ENCODE measurements around the gene UTP14A.
"Not testable (repeated sequence)": the region's sequence is repeated elsewhere in the genome, so short reads cannot be mapped to it uniquely, and the experiment has no call there.

Gene UTP14A

GRCh38 chrX:129905787-129906580 lies at the start of gene UTP14A:
UTP14A (plus strand) TSS chrX:129906164; CDS start chrX:129906211, 47 bp downstream.
- peak; percentile 63 to 75 (median 70) for DNase-seq (ENCODE audit: low read depth in 3 of 3)

GRCh38 chrX:129859134-129859533 lies 46.8 kb upstream of the UTP14A start:
- not testable (repeated sequence) for DNase-seq (ENCODE audit: low read depth in 3 of 3)

- not testable (repeated sequence) for DNase-seq (ENCODE audit: low read depth in 3 of 3)
Measured at GRCh38 chrX:129866321-129866720, 39.6 kb upstream of the UTP14A start.

GRCh38 chrX:129872524-129872923 lies 33.4 kb upstream of the UTP14A start:
- no peak for DNase-seq (ENCODE audit: low read depth in 3 of 3)

- no peak for DNase-seq (ENCODE audit: low read depth in 3 of 3)
Measured at GRCh38 chrX:129875669-129876068, 30.3 kb upstream of the UTP14A start.

- no peak for DNase-seq (ENCODE audit: low read depth in 3 of 3)
Measured at GRCh38 chrX:129876771-129877305, 29.1 kb upstream of the UTP14A start.

GRCh38 chrX:129877401-129877800 lies 28.6 kb upstream of the UTP14A start:
- DNase-seq (ENCODE audit: low read depth in 3 of 3): no peak

- no peak for DNase-seq (ENCODE audit: low read depth in 3 of 3)
Measured at GRCh38 chrX:129900054-129900453, 5.9 kb upstream of the UTP14A start.

GRCh38 chrX:129908636-129909035 lies 2.7 kb downstream of the UTP14A start:
- no peak for DNase-seq (ENCODE audit: low read depth in 3 of 3)

- peak; percentile 27 to 55 (median 34) for DNase-seq (ENCODE audit: low read depth in 3 of 3)
Measured at GRCh38 chrX:129925305-129926092, 19.5 kb downstream of the UTP14A start.

GRCh38 chrX:129930941-129931410 lies 25.0 kb downstream of the UTP14A start:
- DNase-seq (ENCODE audit: low read depth in 3 of 3): no peak

- DNase-seq (ENCODE audit: low read depth in 3 of 3): peak; percentile 31 to 47 (median 39)
Measured at GRCh38 chrX:129931411-129932015, 25.5 kb downstream of the UTP14A start.

GRCh38 chrX:129932016-129932820 lies 26.3 kb downstream of the UTP14A start:
- peak; percentile 37 to 61 (median 57) for DNase-seq (ENCODE audit: low read depth in 3 of 3)

- DNase-seq (ENCODE audit: low read depth in 3 of 3): no peak
Measured at GRCh38 chrX:129932821-129933321, 26.9 kb downstream of the UTP14A start.

GRCh38 chrX:129933700-129934099 lies 27.7 kb downstream of the UTP14A start:
- DNase-seq (ENCODE audit: low read depth in 3 of 3): no peak

GRCh38 chrX:129934461-129934860 lies 28.5 kb downstream of the UTP14A start:
- DNase-seq (ENCODE audit: low read depth in 3 of 3): no peak

- no peak for DNase-seq (ENCODE audit: low read depth in 3 of 3)
Measured at GRCh38 chrX:129934952-129935351, 29.0 kb downstream of the UTP14A start.

- no peak for DNase-seq (ENCODE audit: low read depth in 3 of 3)
Measured at GRCh38 chrX:129938081-129938480, 32.1 kb downstream of the UTP14A start.

- no peak for DNase-seq (ENCODE audit: low read depth in 3 of 3)
Measured at GRCh38 chrX:129939986-129940385, 34.0 kb downstream of the UTP14A start.

- no peak for DNase-seq (ENCODE audit: low read depth in 3 of 3)
Measured at GRCh38 chrX:129940721-129941120, 34.8 kb downstream of the UTP14A start.

GRCh38 chrX:129945131-129945530 lies 39.2 kb downstream of the UTP14A start:
- no peak for DNase-seq (ENCODE audit: low read depth in 3 of 3)

All from stimulated activated CD4-positive, alpha-beta T cell treated with anti-CD3 and anti-CD28 coated beads, TNF-alpha, amount 100 ng/mL, for 48 hours (primary cell).